Measurements from ENCODE around the gene NLRC5. TPM values are rescaled to one million over a fixed set of nuclear protein-coding genes. Genes with fewer than 3 reads are reported as not detected.

NLRC5 gene
- total RNA-seq, 6 donors from 2014 or later = 29.2 to 361 (median 52.7) TPM

DNA sequence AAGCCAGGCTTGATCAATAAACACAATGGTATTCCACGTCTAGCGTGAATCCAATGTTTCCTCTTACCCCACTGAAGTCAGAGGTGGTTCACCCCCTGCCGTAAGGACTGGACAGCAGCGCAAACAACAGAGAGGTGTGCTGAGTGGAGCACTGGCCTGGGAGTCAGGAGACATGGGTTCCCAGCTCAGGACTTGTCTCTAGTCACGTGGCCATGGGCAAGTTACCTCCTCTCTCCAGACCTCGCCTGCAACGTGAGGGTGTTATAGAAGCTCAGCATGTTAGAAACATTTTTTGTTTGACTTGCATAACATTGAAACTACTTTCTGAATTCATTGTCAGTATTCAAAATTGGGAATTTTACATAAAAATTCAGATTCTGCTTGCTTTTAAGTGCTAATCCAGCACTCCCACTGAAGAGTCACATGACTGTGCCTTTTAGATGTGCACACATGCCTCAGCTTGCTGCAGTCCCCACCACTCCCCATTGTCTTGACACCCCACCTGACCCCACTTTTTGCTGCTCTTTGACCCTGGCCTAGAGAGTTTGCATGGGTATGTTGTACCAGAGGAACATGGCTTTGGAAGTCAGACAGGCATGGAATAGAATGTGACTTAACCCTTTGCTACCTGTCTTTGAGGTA, 94.2 kb downstream of the NLRC5 start:
- H3K9me3 ChIP-seq = no peaks in the 10 kb centered on the region
- no peaks in the 10 kb centered on the region for H3K27me3 ChIP-seq
- peaks cover 6 to 14% (median 10%) of the 10 kb centered on the region in 4 donors for H3K4me1 ChIP-seq
- ATAC-seq (ENCODE audit: low FRiP score in 2 of 2) = no peak
- H3K27ac ChIP-seq = peak overlapping the region in 1 of 4 donors; percentile 78
- no peak overlapping the region for H3K4me3 ChIP-seq
- TF ChIP-seq EP300 (IDR thresholded peaks at IDR 0.05) (no peak), POLR2AphosphoS5 (IDR thresholded peaks at IDR 0.05) (no peak), POLR2A (IDR thresholded peaks at IDR 0.05) (no peak), CTCF (IDR thresholded peaks at IDR 0.05) (no peak)
- peaks cover 4 to 47% (median 12%) of the 10 kb centered on the region in 4 donors for H3K36me3 ChIP-seq
- 69 to 85% methylated on average over 7 of the region's 7 CpGs for WGBS, 2 donors
- no peak for DNase-seq

DNA sequence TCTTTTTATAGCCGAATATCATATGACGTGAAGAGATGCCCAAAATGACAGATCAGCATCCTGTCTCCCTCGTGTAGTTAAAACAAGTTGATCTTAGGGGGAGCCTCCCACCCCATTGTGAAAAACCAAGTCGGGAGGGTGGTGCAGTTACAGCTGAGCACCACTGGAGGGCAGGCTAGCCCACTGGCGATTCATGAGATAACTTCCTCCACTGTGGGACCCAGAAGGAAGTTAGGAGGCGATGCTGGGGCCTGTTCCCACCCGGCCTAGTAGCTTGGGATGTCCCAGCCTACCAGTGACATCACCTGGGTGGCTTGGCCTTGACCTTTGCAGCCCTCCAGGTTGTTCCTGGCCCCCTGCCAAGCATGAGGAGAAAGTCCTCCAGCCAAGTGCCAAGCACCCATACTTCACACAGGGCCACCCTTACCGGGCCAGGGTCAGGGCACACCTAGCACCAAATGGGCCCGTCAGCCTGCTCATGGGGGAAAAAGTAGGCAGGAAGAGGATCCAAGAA, 95.0 kb downstream of the NLRC5 start:
- peak overlapping the region; percentile 28 to 78 (median 62) for H3K27ac ChIP-seq
- peak; percentile 95 for ATAC-seq (ENCODE audit: low FRiP score in 2 of 2)
- peak in 1 of 2 donors; percentile 87 for DNase-seq
- H3K27me3 ChIP-seq = no peaks in the 10 kb centered on the region
- peak; percentile 92 to 98 (median 97) for TF ChIP-seq CTCF (IDR thresholded peaks at IDR 0.05)
- TF ChIP-seq POLR2AphosphoS5 (IDR thresholded peaks at IDR 0.05) = peak in 1 of 2 donors; percentile 13
- no peak for TF ChIP-seq EP300 (IDR thresholded peaks at IDR 0.05)
- no peak for TF ChIP-seq POLR2A (IDR thresholded peaks at IDR 0.05)
- no peak overlapping the region for H3K4me3 ChIP-seq
- WGBS, 2 donors = 11 to 18% methylated on average over 6 to 8 of the region's 9 CpGs
- no peaks in the 10 kb centered on the region for H3K9me3 ChIP-seq
- H3K36me3 ChIP-seq = peaks cover 4 to 40% (median 9%) of the 10 kb centered on the region in 4 donors
- H3K4me1 ChIP-seq = peaks cover 6 to 14% (median 10%) of the 10 kb centered on the region in 4 donors

DNA sequence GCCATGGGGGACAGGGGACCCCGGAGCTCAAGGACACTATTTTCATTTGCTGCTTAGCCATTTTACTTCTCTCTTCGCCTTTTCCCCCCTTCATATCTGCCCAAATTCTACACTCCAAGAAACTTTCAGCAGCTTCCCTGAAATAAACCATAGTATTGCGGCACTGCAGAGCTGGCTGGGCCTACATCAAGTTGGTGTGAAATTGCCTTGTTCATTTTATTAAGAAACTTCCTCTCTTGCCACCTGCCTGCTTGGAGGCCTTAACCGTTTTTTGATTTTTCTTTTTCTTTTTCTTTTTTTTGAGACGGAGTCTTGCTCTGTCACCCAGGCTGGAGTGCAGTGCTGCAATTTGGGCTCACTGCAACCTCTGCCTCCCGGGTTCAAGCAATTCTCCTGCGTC, 95.6 kb downstream of the NLRC5 start:
- no peak for TF ChIP-seq EP300 (IDR thresholded peaks at IDR 0.05)
- TF ChIP-seq CTCF (IDR thresholded peaks at IDR 0.05) = no peak
- no peak for TF ChIP-seq POLR2A (IDR thresholded peaks at IDR 0.05)
- no peak for TF ChIP-seq POLR2AphosphoS5 (IDR thresholded peaks at IDR 0.05)
- peak overlapping the region; percentile 28 to 78 (median 62) for H3K27ac ChIP-seq
- ATAC-seq (ENCODE audit: low FRiP score in 2 of 2) = no peak
- no peak overlapping the region for H3K4me3 ChIP-seq
- no peak for DNase-seq
- no peaks in the 10 kb centered on the region for H3K27me3 ChIP-seq
- H3K9me3 ChIP-seq = no peaks in the 10 kb centered on the region
- WGBS, 2 donors = 70 to 79% methylated on average over 7 of the region's 7 CpGs
- H3K36me3 ChIP-seq = peaks cover under 1 to 34% (median 7%) of the 10 kb centered on the region in 4 donors
- peaks cover 6 to 14% (median 10%) of the 10 kb centered on the region in 4 donors for H3K4me1 ChIP-seq

- Histone ChIP-seq H3K36me3 (peaks cover 0 to 17% (median 2%) of the 10 kb centered on the region in 4 donors), H3K4me3 (no peak overlapping the region), H3K9me3 (no peaks in the 10 kb centered on the region), H3K27ac (no peak overlapping the region), H3K4me1 (peaks cover 15 to 29% (median 23%) of the 10 kb centered on the region in 4 donors), H3K27me3 (no peaks in the 10 kb centered on the region)
- WGBS, 2 donors = 79 to 82% methylated on average over 2 of the region's 2 CpGs
- ATAC-seq (ENCODE audit: low FRiP score in 2 of 2) (no peak), DNase-seq (no peak)
- TF ChIP-seq POLR2AphosphoS5 (IDR thresholded peaks at IDR 0.05) (no peak), POLR2A (IDR thresholded peaks at IDR 0.05) (no peak), EP300 (IDR thresholded peaks at IDR 0.05) (no peak), CTCF (IDR thresholded peaks at IDR 0.05) (no peak)
Observed at GRCh38 chr16:57087003-57087402, 97.6 kb downstream of the NLRC5 start.
